ENCODE data around the gene IRAG1. TPM values are rescaled to one million over a fixed set of nuclear protein-coding genes. Genes with fewer than 3 reads are reported as not detected.

Gene IRAG1
- total and polyA plus RNA-seq, 2 donors (not counting 3 experiments of a cell fraction or from before 2014, with no cell fraction given) = 0.22 to 0.38 TPM

DNA sequence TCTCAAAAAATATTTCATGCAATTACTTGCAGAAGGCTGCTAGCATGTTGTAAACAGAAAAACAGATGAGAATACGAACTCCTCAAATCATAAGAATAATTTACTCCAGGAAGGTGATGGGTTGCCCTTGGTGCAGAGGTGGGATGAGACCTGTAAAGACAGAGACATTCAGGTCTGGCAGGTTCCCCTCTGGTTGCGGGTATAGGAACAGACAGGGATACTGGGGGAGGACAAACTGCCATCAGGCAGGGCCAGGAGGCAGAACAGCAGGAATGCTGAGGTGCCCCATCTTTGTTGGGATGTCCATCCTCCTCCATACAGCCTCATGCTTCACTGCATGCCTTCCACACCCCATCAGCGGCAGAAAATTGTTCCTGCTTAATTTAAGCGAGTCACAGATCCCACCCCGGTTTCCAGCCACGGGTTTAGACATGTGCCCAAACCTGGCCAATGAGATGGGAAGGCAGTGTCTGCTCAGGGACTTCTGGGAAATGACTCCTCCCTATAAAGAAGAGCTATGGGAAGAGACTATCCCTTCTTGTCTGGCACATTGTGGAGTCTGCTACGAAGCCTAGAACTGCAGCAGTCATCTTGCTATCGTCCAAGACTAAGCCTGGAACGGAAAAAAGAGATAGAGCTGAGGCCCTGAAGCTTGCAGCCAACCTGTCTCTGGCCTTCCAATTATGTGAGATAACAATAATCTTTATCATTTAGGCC, 23.1 kb upstream of the IRAG1 start:
- FAIRE-seq = no peak
- H3K9ac ChIP-seq (replicated peaks; ENCODE audit: extremely low read depth, insufficient read depth, low read length) = no peak overlapping the region
- no peaks in the 10 kb centered on the region for H3K4me1 ChIP-seq (ENCODE audit: control insufficient read depth, extremely low read depth, insufficient read depth, low read length)
- H3K9me1 ChIP-seq (replicated peaks; ENCODE audit: control insufficient read depth, extremely low read depth, insufficient read depth, low read length) = no peaks in the 10 kb centered on the region
- no peak overlapping the region for H3K27ac ChIP-seq (ENCODE audit: insufficient read depth, low read depth, low read length)
- dilution Hi-C loops (cut with MboI; ENCODE audit: extremely low pct_ligation_motif_present, low sequenced_read_pairs) (no loop called here), intact Hi-C loops (cut with micrococcal nuclease) (no loop called here)
- TF ChIP-seq POLR2AphosphoS5 (IDR thresholded peaks at IDR 0.05; ENCODE audit: insufficient read depth, low read depth, low read length) = no peak
- TF ChIP-seq EZH2 (IDR thresholded peaks at IDR 0.05; ENCODE audit: borderline replicate concordance, low read depth, low read length, severe bottlenecking) = no peak
- TF ChIP-seq GATA2 (IDR thresholded peaks at IDR 0.05; ENCODE audit: insufficient read depth, insufficient read length, low read depth, low read length) = no peak
- TF ChIP-seq CTCF (IDR thresholded peaks at IDR 0.05; ENCODE audit: extremely low read depth in 1 of 2, insufficient read depth in 1 of 2, low read depth in 1 of 2, low read length in 2 of 2) = no peak
- TF ChIP-seq FOS (IDR thresholded peaks at IDR 0.05; ENCODE audit: borderline replicate concordance, insufficient read depth, low read length) = no peak
- TF ChIP-seq MYC (IDR thresholded peaks at IDR 0.05; ENCODE audit: low read depth, low read length) = no peak
- no peak for TF ChIP-seq JUN (IDR thresholded peaks at IDR 0.05; ENCODE audit: borderline replicate concordance, insufficient read depth, insufficient read length, low read depth)
- no peak for TF ChIP-seq POLR2A (IDR thresholded peaks at IDR 0.05; ENCODE audit: low read depth, low read length)
- TF ChIP-seq, protein P1, sequence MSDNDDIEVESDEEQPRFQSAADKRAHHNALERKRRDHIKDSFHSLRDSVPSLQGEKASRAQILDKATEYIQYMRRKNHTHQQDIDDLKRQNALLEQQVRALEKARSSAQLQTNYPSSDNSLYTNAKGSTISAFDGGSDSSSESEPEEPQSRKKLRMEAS (IDR thresholded peaks at IDR 0.05; ENCODE audit: insufficient read depth, insufficient read length) = no peak
- POLR2A ChIA-PET = no interaction called here
- BruUV-seq (replicated peaks) = no TSS peak
- H3K4me3 ChIP-seq (replicated peaks in 1 of 3; ENCODE audit: insufficient read depth in 1 of 3, low read depth in 1 of 3, low read length in 3 of 3) = no peak overlapping the region
- CTCF ChIA-PET = interaction anchor here (1.1 to 2.8 kb wide), 3 partner anchors 8 to 27 kb away, joined by 3 to 12 read pairs (median 4); no protein-coding TSS in a partner anchor
- no peaks in the 10 kb centered on the region for H3K79me2 ChIP-seq (ENCODE audit: control insufficient read depth, insufficient read depth, low read length)
- no peaks in the 10 kb centered on the region for H3K36me3 ChIP-seq (ENCODE audit: control insufficient read depth in 2 of 2, extremely low read depth in 1 of 2, insufficient read depth in 2 of 2, low read length in 2 of 2)
- H3K27me3 ChIP-seq (ENCODE audit: control insufficient read depth in 2 of 2, insufficient read depth in 2 of 2, low read length in 2 of 2) = peaks cover 2 to 15% of the 10 kb centered on the region in 2 experiments
- no peak overlapping the region for H3K4me2 ChIP-seq (ENCODE audit: insufficient read depth, low read length)
- H2AFZ ChIP-seq (ENCODE audit: low read depth, low read length) = no peak overlapping the region
- H3K9me3 ChIP-seq (replicated peaks; ENCODE audit: control insufficient read depth, insufficient read depth, low read length) = no peaks in the 10 kb centered on the region
- no peak for DNase-seq (ENCODE audit: low read depth, low spot score)
- no peaks in the 10 kb centered on the region for H4K20me1 ChIP-seq (replicated peaks; ENCODE audit: control insufficient read depth, extremely low read depth, insufficient read depth, low read length)

All from endothelial cell of umbilical vein (primary cell).